ENCODE measurements around the gene FAM72D.
"Not testable (repeated sequence)": the region's sequence is repeated elsewhere in the genome, so short reads cannot be mapped to it uniquely, and the experiment has no call there.

Gene FAM72D

GRCh38 chr1:145155421-145155820, 59.6 kb downstream of the FAM72D start:
- H3K27ac ChIP-seq (ENCODE audit: low read depth, low read length); H3K9me3 ChIP-seq (ENCODE audit: control insufficient read depth in 1 of 2, low read length in 2 of 2); H3K27me3 ChIP-seq (ENCODE audit: control insufficient read depth in 1 of 2, insufficient read depth in 2 of 2, low read length in 2 of 2); H3K4me1 ChIP-seq (ENCODE audit: control insufficient read depth in 1 of 2, insufficient read depth in 2 of 2, low read length in 2 of 2); H3K36me3 ChIP-seq (ENCODE audit: control insufficient read depth in 1 of 2, insufficient read depth in 2 of 2, low read length in 2 of 2); H3K9ac ChIP-seq (ENCODE audit: low read depth in 1 of 2, low read length in 2 of 2); H3K4me3 ChIP-seq (ENCODE audit: low read depth in 1 of 2, low read length in 2 of 2): not testable (repeated sequence)

- not testable (repeated sequence) for H3K9me3 ChIP-seq (ENCODE audit: control insufficient read depth in 1 of 2, low read length in 2 of 2); H3K27ac ChIP-seq (ENCODE audit: low read depth, low read length); H3K4me3 ChIP-seq (ENCODE audit: low read depth in 1 of 2, low read length in 2 of 2); H3K4me1 ChIP-seq (ENCODE audit: control insufficient read depth in 1 of 2, insufficient read depth in 2 of 2, low read length in 2 of 2); H3K27me3 ChIP-seq (ENCODE audit: control insufficient read depth in 1 of 2, insufficient read depth in 2 of 2, low read length in 2 of 2); H3K36me3 ChIP-seq (ENCODE audit: control insufficient read depth in 1 of 2, insufficient read depth in 2 of 2, low read length in 2 of 2); H3K9ac ChIP-seq (ENCODE audit: low read depth in 1 of 2, low read length in 2 of 2)
Observed at GRCh38 chr1:145155873-145156272, 60.1 kb downstream of the FAM72D start.

- not testable (repeated sequence) for H3K36me3 ChIP-seq (ENCODE audit: control insufficient read depth in 1 of 2, insufficient read depth in 2 of 2, low read length in 2 of 2); H3K9ac ChIP-seq (ENCODE audit: low read depth in 1 of 2, low read length in 2 of 2); H3K27ac ChIP-seq (ENCODE audit: low read depth, low read length); H3K27me3 ChIP-seq (ENCODE audit: control insufficient read depth in 1 of 2, insufficient read depth in 2 of 2, low read length in 2 of 2); H3K4me1 ChIP-seq (ENCODE audit: control insufficient read depth in 1 of 2, insufficient read depth in 2 of 2, low read length in 2 of 2); H3K9me3 ChIP-seq (ENCODE audit: control insufficient read depth in 1 of 2, low read length in 2 of 2)
- H3K4me3 ChIP-seq (ENCODE audit: low read depth in 1 of 2, low read length in 2 of 2), result peak overlapping the region in 1 of 2 donors; percentile 48
Observed at GRCh38 chr1:145156891-145157610, 61.3 kb downstream of the FAM72D start.

- H3K27me3 ChIP-seq (ENCODE audit: control insufficient read depth in 1 of 2, insufficient read depth in 2 of 2, low read length in 2 of 2), result not testable (repeated sequence)
Observed at GRCh38 chr1:145157715-145158114, 61.9 kb downstream of the FAM72D start.

GRCh38 chr1:145161046-145161752, 65.4 kb downstream of the FAM72D start:
- H3K4me3 ChIP-seq (ENCODE audit: low read depth in 1 of 2, low read length in 2 of 2); H3K9ac ChIP-seq (ENCODE audit: low read depth in 1 of 2, low read length in 2 of 2); H3K9me3 ChIP-seq (ENCODE audit: control insufficient read depth in 1 of 2, low read length in 2 of 2); H3K36me3 ChIP-seq (ENCODE audit: control insufficient read depth in 1 of 2, insufficient read depth in 2 of 2, low read length in 2 of 2); H3K4me1 ChIP-seq (ENCODE audit: control insufficient read depth in 1 of 2, insufficient read depth in 2 of 2, low read length in 2 of 2); H3K27ac ChIP-seq (ENCODE audit: low read depth, low read length); H3K27me3 ChIP-seq (ENCODE audit: control insufficient read depth in 1 of 2, insufficient read depth in 2 of 2, low read length in 2 of 2): not testable (repeated sequence)

More at GRCh38 chr1:145157715-145158114, 61.9 kb downstream of the FAM72D start:
- H3K4me3 ChIP-seq (ENCODE audit: low read depth in 1 of 2, low read length in 2 of 2); H3K9me3 ChIP-seq (ENCODE audit: control insufficient read depth in 1 of 2, low read length in 2 of 2); H3K27ac ChIP-seq (ENCODE audit: low read depth, low read length); H3K36me3 ChIP-seq (ENCODE audit: control insufficient read depth in 1 of 2, insufficient read depth in 2 of 2, low read length in 2 of 2); H3K9ac ChIP-seq (ENCODE audit: low read depth in 1 of 2, low read length in 2 of 2); H3K4me1 ChIP-seq (ENCODE audit: control insufficient read depth in 1 of 2, insufficient read depth in 2 of 2, low read length in 2 of 2): not testable (repeated sequence)

Measured in duodenal mucosa (tissue), 2 donors.